Head of caudate nucleus (tissue), 42 donors: ENCODE data around the gene KCNAB1.

Source experiments
- DNase-seq, 42 donors: peaks; one replicate each; pipeline versions ENCODE4 v3.0.0 to v3.0.0-alpha.2; 2020 to 2021; ENCODE audit warnings: mixed read lengths in 7 of 42
- intact Hi-C: fragments of 100-400 bp; cut with DNase I; formaldehyde crosslinking; loops from one replicate; pipeline ENCODE4 v1.15.0; 2022

The KCNAB1 gene

GRCh38 chr3:156480949-156481348 is 360.6 kb downstream of the KCNAB1 start:
- DNase-seq = no peak
- intact Hi-C loops = no loop called here

- no peak for DNase-seq
- intact Hi-C loops = no loop called here
Measured at GRCh38 chr3:156483002-156483401, 362.6 kb downstream of the KCNAB1 start.

GRCh38 chr3:156483426-156483825 is 363.0 kb downstream of the KCNAB1 start:
- intact Hi-C loops = no loop called here
- DNase-seq = no peak

GRCh38 chr3:156483961-156484787 is 363.8 kb downstream of the KCNAB1 start:
- peak in 27 of 42 donors; percentile 9 to 74 (median 40) for DNase-seq
- intact Hi-C loops = no loop called here

GRCh38 chr3:156488767-156489166 is 368.4 kb downstream of the KCNAB1 start:
- intact Hi-C loops = no loop called here
- no peak for DNase-seq

GRCh38 chr3:156489462-156489911 is 369.1 kb downstream of the KCNAB1 start:
- intact Hi-C loops = no loop called here

GRCh38 chr3:156491192-156491591 is 370.8 kb downstream of the KCNAB1 start:
- intact Hi-C loops = no loop called here
- DNase-seq = no peak

More at GRCh38 chr3:156489462-156489911, 369.1 kb downstream of the KCNAB1 start:
- DNase-seq = no peak

- no peak for DNase-seq
- intact Hi-C loops = no loop called here
Measured at GRCh38 chr3:156492801-156493261, 372.5 kb downstream of the KCNAB1 start.

- intact Hi-C loops = no loop called here
- DNase-seq = no peak
Measured at GRCh38 chr3:156493887-156494286, 373.5 kb downstream of the KCNAB1 start.

GRCh38 chr3:156495816-156496215 is 375.4 kb downstream of the KCNAB1 start:
- intact Hi-C loops = no loop called here
- no peak for DNase-seq

GRCh38 chr3:156497326-156497725 is 376.9 kb downstream of the KCNAB1 start:
- no peak for DNase-seq
- intact Hi-C loops = no loop called here

GRCh38 chr3:156498307-156498706 is 377.9 kb downstream of the KCNAB1 start:
- intact Hi-C loops = no loop called here
- no peak for DNase-seq

- DNase-seq = no peak
- intact Hi-C loops = no loop called here
Measured at GRCh38 chr3:156507285-156507684, 386.9 kb downstream of the KCNAB1 start.

GRCh38 chr3:156509189-156510174 is 389.1 kb downstream of the KCNAB1 start:
- peak in 1 of 42 donors; percentile 53 for DNase-seq
- intact Hi-C loops = loop anchor here (2.0 to 5.0 kb wide), 2 partner anchors 361 to 497 kb away; no protein-coding TSS in a partner anchor

GRCh38 chr3:156511987-156512677 is 391.8 kb downstream of the KCNAB1 start:
- intact Hi-C loops = loop anchor here (5.0 kb wide), 1 partner anchor 500 kb away; no protein-coding TSS in a partner anchor
- DNase-seq = no peak

- DNase-seq = no peak
- intact Hi-C loops = loop anchor here (5.0 kb wide), 1 partner anchor 501 kb away; no protein-coding TSS in a partner anchor
Measured at GRCh38 chr3:156513619-156514018, 393.2 kb downstream of the KCNAB1 start.

GRCh38 chr3:156516284-156516683 is 395.9 kb downstream of the KCNAB1 start:
- intact Hi-C loops = no loop called here
- DNase-seq = peak in 4 of 42 donors; percentile 23 to 71 (median 32)

- intact Hi-C loops = no loop called here
- no peak for DNase-seq
Measured at GRCh38 chr3:156516961-156517360, 396.6 kb downstream of the KCNAB1 start.

GRCh38 chr3:156518726-156519125 is 398.3 kb downstream of the KCNAB1 start:
- intact Hi-C loops = no loop called here
- DNase-seq = no peak
